HG03045 (cell line): ENCODE data around the gene GPC3.

Source experiments
- ATAC-seq: cut with Tn5 transposase; IDR thresholded peaks from one replicate; pipeline ENCODE4 v1.9.1; 2021; ENCODE audit warnings: mild to moderate bottlenecking, moderate library complexity; ENCODE audit not compliant: unreplicated experiment

The GPC3 gene

GRCh38 chrX:133852401-133852800 lies 133.0 kb downstream of the GPC3 start:
- ATAC-seq = no peak

DNA sequence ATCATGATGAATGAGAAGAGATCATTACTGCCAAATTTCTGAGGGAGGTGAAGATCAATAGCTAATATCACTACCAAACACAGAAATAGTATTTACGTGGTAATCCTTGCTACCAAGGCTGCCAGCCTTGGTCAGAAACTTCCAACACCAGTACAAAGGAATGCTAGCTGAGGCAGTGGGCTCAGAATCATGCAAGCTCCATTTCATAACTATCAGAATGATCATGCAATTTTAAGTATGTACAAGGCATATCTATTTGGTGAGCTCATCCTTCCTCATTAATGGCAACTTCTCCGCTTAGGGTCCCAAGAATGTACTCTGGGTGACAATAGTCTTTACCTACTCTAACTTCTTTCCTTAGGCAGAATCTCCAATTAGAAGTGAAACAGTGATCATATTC lies 135.0 kb downstream of the GPC3 start:
- ATAC-seq = no peak

- ATAC-seq = no peak
Measured at GRCh38 chrX:133849676-133850075, 135.7 kb downstream of the GPC3 start.

DNA sequence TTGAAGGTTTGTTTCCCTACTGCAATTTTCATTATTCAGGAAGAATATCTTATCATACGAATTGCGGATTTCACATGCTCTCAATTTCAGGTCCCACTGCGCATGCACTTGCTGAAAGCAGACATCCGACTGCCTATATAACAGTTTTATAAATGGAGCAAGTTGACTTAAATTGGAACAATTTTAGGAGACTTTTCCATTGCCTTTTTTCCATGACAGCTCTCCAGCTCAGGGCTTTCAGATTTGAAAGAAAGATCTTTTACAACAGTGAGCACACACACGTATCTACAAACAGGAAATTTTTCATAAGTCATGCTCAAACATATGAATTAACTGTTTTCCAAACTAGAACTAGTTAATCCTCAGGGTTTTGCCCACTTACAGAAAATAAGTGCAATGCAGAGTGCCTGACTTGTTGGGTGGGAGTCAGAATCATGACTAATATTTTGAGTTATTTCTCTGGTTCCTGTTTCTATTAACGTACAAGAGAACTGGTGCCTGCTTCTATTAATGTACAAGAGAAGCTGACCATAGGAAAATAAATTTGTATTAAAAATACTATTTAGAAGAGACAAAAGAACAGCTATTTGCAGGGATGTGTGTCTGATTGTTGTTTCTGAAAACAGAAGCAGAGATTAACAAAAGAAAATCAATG lies 137.9 kb downstream of the GPC3 start:
- ATAC-seq = no peak

DNA sequence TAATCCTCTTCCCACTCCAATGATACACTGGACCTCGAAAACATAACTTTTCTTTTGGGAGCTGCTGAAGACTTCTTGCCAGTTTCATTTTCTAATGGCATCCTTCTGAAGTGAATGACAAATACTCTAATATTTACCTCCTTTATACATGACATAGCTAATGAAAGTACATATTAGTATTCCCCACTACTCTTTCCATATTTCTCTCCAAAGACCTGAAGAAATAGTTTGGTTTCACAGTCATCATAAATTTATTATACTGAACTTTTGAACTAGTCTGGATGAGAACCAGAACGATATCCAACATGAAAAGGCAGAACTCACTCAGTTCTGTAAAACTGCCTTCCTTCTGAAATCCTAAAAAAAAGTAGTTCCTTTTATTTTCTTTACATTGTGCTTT lies 139.1 kb downstream of the GPC3 start:
- no peak for ATAC-seq

DNA sequence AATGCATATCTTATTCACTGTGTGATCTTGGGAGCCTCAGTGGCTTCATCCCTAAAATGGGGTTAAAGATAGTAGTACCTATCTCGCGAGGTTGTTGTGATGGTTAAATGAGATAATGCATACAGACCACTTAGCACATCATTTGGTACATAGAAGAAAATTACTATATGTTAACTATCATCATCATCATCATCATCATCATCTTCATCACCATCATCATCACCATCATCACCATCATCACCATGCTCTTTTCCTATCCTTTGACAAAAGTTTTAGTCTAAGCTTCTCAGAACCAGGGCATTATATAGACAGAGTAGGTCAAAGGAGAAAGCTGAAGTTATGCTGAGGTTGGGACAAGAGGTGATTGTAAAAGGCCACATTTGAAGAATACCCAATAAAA lies 145.0 kb downstream of the GPC3 start:
- ATAC-seq = no peak

DNA sequence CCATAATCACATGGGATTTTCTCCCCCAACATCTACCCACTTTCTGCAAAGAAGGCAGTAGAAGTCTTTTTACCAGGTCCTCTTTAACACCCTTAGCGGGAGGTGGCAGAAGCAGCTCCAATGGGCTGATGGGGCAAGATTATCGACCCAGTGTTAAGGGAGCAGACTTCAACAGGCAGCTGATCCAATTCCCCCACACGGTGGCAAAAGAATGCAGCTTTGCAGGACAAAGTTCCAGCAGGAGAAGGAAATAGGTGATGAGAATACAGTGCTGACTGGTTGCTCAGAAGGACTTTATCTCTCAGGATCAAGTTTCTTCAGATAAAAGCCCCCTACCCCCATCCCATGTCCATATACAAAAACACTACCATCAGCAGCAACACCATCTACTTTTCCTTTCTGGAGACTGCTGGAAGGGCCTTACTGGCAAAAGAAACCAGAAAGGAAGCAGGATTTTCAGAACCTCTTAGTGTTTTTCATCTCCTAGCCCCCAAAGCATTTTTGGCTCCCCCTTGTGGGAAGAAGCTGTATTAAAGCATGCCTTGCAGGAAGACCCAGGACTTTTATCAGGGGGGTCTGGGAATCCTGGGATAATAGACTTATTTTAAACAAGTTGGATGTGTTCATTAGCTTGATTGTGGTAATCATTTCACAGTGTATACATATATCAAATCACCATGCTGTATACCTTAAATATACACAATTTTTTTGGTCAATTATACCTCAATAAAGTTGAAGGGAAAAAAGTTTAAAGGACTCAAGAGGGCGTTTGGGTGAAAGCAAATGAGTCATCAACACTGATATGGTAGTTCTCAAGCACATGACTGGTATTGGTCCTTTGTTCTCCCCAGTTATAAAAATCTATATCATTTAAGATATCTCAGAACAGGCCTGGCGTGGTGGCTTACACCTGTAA lies 146.4 kb downstream of the GPC3 start:
- no peak for ATAC-seq

- no peak for ATAC-seq
Measured at GRCh38 chrX:133837091-133837490, 148.3 kb downstream of the GPC3 start.

GRCh38 chrX:133836561-133836960 lies 148.8 kb downstream of the GPC3 start:
- no peak for ATAC-seq

DNA sequence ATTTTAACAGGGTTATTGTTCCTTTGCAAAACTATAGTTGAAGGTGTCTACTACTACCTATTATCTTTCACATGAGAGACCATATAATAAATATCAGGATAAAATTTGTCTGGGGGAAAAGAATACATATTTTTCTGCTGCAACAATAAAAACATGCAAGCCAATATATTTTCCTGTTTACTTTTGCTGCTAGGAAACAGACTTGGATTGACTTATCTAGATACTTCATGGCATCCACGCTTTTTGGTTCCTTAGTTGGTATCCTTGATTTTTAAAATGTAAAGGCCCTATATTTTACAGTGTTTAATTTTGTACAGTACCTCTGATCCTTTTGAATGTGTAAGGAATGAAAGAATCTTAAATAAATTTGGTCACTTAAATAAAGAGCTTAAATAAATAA lies 150.6 kb downstream of the GPC3 start:
- ATAC-seq = no peak

GRCh38 chrX:133819546-133819945 lies 165.8 kb downstream of the GPC3 start:
- no peak for ATAC-seq

GRCh38 chrX:133818019-133818418 lies 167.4 kb downstream of the GPC3 start:
- ATAC-seq = no peak

DNA sequence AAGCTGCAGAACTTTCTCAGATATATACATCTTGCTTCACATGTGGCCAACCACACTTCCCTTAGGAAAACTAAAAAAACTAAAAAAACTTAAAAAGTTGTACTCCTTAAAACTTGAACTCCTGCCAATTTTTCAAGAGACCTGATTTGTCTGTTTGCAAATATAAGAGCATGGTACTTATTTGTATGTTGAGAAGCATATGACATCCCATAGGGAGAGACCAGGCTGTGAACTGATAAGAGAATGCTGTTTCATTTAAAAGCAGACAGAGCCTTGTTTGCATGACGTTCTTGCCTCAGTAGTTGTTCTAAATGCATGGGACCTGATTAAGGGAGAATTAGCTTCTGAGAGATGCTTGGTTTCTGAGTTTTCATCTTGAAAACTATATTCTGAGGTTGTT lies 169.9 kb downstream of the GPC3 start:
- no peak for ATAC-seq

- ATAC-seq = no peak
Measured at GRCh38 chrX:133813971-133814370, 171.4 kb downstream of the GPC3 start.

DNA sequence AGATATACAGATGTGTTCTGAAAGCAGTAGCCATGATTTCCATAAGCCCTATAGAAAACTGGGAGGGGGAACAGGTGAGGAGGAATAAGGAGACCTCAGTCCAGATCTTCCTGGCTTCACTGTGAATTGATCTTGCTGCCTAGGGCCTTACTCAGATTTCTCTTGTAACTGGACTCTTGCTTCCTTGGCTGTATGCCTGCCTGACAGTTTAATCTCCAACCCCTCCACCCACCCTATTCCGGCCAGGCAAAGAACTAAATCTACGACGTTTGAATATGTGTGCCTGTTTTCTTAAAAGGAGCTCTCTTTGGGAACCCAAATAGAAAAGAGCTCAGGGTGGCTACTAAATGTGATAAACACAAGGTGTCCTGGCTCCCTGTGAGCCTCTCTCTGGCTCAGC lies 173.0 kb downstream of the GPC3 start:
- ATAC-seq = no peak

GRCh38 chrX:133810925-133811324 lies 174.5 kb downstream of the GPC3 start:
- no peak for ATAC-seq

DNA sequence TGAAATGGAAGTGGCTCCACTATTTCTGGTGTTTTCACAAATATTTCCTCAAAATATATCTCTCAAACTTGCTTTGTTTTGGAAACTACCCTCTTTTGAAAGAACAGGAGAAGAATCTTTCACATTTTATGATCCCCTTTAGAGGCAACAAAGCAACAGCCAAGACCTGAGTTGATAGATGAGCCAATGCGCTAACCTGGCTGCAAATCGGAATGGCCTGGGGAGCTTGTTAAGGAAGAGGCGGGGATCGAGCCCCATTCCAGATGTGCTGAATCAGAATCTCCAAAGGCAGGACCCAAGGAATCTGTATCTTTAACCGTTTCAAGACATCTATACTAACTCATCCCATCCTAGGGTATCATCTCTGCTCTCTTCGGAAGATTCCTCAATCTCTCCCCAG lies 181.3 kb downstream of the GPC3 start:
- no peak for ATAC-seq

DNA sequence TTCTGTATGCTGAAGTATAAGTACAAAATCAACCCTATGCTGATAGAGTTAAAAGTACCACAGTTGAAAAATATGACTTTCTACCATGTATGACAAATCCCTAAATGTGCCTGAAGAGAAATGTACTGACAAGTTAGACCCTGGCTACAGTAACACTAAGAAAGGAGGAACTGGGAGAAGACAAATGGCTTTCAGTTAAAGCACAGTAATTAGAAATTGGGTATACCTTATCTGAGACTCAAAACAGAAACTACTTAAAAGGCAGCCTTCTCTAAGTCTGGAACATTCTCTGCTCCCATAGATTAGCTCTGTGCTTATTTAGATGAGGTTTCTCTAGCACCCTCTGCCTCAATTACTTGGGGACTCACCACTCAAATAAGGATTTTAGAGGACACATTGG lies 189.1 kb downstream of the GPC3 start:
- no peak for ATAC-seq

DNA sequence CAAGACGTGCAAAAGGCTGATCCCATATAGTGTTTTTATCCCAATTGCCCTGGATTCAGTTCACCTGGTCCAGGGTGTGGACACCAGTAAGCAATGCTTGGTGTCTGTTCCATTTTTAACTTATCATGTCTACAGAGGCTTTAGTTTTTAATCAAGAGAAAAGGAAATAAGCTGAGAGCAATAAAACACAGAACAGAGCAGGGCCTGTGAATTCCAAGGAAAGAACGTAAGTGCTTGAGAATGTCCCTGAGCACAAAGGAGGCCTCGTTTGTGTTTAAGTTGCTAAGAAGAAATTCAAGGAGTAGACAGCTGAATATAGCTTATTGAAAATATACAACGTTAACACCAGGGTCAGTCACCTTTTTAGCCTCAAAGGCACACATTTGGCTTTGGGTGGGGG lies 191.3 kb downstream of the GPC3 start:
- no peak for ATAC-seq

GRCh38 chrX:133793626-133794025 lies 191.8 kb downstream of the GPC3 start:
- no peak for ATAC-seq

DNA sequence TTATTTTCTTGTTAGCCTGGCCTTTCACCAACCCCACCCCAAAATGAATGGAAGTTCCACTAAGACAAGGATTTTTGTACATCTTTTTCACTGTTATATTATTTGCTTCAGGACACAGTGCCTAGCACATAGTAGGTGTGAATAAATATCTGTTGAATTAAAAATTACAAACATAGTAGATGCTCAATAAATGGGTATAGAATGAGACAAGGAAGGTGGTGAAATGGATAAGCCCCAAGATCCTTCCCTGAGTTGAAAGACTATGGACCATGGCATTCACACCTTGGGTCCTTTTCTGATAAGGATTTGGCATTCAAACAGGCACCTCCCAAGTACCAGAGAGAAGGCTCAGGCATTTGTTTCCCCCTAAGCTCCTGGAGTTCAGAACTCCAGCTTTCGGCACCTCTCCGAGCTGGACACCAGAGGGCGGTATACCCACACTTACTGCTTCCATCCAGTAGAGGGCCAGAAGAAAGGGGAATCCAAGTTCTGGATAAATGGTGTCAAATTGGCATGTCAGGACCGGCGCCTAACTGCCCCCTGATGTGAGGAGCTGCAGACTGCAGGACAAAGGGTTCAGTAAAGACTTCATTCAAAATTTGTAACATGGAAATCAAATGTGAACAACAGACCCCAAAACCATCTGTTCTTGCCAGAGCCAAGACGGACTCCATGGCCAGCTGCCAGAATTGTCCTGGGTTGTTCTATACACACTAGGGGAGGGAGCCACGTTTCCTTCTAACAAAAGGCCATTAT lies 193.0 kb downstream of the GPC3 start:
- peak; percentile 72 for ATAC-seq

DNA sequence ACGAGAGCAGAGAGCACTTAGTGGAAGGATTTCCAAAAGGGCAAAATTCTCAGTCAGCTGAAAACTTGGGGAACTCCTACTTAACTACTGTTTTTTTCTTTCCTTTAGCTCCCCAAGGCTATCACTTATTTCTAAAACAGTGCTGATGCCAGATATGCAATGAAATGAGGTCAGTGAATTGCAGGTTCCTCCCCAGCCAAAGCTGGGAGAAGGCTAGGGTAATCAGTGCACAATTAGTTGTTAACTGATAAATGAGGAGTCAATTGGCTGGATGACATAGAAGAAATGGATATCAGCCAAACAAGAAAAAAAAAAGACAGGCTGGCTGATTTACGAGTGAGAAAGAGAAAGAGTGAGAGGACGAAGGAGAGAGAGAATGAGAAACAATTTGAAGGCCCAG lies 195.6 kb downstream of the GPC3 start:
- no peak for ATAC-seq
